Tibial nerve (tissue), 4 donors: ENCODE measurements around the gene LRG1.

Experiments
- EP300 ChIP-seq, 2 donors: sonication (generic); formaldehyde crosslinking; IDR thresholded peaks; one replicate each; pipeline ENCODE4 v1.6.1; 2017; ENCODE audit warnings: antibody characterized with exemption in 2 of 2, mild to moderate bottlenecking in 1 of 2
- TF ChIP-seq, protein P1 (sequence below), 5 experiments: fragments of 200-600 bp in 3 of 5; fragments of 450-650 bp in 2 of 5; sonication (generic) in 3 of 5; IDR thresholded peaks; one replicate each; pipeline ENCODE4 v1.5.1; 2016 to 2019; ENCODE audit warnings: antibody characterized with exemption in 5 of 5, mild to moderate bottlenecking in 3 of 5, moderate library complexity in 2 of 5

- TF ChIP-seq, protein P1, sequence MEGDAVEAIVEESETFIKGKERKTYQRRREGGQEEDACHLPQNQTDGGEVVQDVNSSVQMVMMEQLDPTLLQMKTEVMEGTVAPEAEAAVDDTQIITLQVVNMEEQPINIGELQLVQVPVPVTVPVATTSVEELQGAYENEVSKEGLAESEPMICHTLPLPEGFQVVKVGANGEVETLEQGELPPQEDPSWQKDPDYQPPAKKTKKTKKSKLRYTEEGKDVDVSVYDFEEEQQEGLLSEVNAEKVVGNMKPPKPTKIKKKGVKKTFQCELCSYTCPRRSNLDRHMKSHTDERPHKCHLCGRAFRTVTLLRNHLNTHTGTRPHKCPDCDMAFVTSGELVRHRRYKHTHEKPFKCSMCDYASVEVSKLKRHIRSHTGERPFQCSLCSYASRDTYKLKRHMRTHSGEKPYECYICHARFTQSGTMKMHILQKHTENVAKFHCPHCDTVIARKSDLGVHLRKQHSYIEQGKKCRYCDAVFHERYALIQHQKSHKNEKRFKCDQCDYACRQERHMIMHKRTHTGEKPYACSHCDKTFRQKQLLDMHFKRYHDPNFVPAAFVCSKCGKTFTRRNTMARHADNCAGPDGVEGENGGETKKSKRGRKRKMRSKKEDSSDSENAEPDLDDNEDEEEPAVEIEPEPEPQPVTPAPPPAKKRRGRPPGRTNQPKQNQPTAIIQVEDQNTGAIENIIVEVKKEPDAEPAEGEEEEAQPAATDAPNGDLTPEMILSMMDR (IDR thresholded peaks at IDR 0.05) = no peak
- no peak for TF ChIP-seq EP300 (IDR thresholded peaks at IDR 0.05)
Observed at GRCh38 chr19:4533835-4534424, 5.9 kb downstream of the LRG1 start.
